Neural progenitor cell (in vitro differentiated cells): Measurements from ENCODE around the gene CCDC73.

ENCODE experiments used
- EZH2 ChIP-seq: fragments of 200-600 bp; sonication (generic); IDR thresholded peaks from 2 replicates; pipeline ENCODE4 v1.6.1; 2017; ENCODE audit warnings: antibody characterized with exemption, mild to moderate bottlenecking, moderate library complexity
- TF ChIP-seq, protein P1 (sequence below): fragments of 200-600 bp; sonication (generic); IDR thresholded peaks from 2 replicates; pipeline ENCODE4 v1.5.1; 2017; ENCODE audit warnings: antibody characterized with exemption, mild to moderate bottlenecking

DNA sequence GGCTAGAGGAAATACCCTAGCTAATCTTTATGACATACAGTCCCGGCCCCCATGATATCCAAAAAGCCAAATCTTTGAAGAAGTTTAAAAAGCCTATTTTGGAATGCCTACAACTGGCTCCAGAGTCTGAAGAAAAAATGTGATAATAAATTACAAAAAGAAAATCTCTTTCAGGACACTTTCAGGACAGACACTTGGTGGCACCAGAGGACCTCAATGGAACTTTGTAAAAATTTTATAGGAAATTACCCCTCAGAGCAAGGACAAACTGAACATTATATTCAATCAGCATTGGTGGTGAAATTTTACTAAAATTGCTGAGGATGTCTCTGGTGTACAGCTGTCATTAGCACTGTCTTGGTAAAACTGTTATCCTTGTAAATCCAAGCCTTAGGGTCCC, 81.0 kb downstream of the CCDC73 start:
- TF ChIP-seq, protein P1, sequence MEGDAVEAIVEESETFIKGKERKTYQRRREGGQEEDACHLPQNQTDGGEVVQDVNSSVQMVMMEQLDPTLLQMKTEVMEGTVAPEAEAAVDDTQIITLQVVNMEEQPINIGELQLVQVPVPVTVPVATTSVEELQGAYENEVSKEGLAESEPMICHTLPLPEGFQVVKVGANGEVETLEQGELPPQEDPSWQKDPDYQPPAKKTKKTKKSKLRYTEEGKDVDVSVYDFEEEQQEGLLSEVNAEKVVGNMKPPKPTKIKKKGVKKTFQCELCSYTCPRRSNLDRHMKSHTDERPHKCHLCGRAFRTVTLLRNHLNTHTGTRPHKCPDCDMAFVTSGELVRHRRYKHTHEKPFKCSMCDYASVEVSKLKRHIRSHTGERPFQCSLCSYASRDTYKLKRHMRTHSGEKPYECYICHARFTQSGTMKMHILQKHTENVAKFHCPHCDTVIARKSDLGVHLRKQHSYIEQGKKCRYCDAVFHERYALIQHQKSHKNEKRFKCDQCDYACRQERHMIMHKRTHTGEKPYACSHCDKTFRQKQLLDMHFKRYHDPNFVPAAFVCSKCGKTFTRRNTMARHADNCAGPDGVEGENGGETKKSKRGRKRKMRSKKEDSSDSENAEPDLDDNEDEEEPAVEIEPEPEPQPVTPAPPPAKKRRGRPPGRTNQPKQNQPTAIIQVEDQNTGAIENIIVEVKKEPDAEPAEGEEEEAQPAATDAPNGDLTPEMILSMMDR = peak; percentile 57
- TF ChIP-seq EZH2 = no peak
